Osteocyte (in vitro differentiated cells): ENCODE data around the gene COX20. TPM values are rescaled to one million over a fixed set of nuclear protein-coding genes. Genes with fewer than 3 reads are reported as not detected.
"Not testable (repeated sequence)": the region's sequence is repeated elsewhere in the genome, so short reads cannot be mapped to it uniquely, and the experiment has no call there.

Source experiments
- DNase-seq: peaks from one replicate; pipeline ENCODE4 v3.0.0; 2021; ENCODE audit warnings: mixed read lengths; ENCODE audit not compliant: unreplicated experiment; ENCODE audit errors: extremely low spot score
- H3K27ac Mint-ChIP-seq: one replicate; pipeline ENCODE4 v1.8.0; 2021; ENCODE audit warnings: mild to moderate bottlenecking, mixed read lengths; ENCODE audit not compliant: unreplicated experiment
- H3K27me3 Mint-ChIP-seq: one replicate; pipeline ENCODE4 v1.8.0; 2021; ENCODE audit warnings: mixed read lengths; ENCODE audit not compliant: unreplicated experiment
- H3K36me3 Mint-ChIP-seq: one replicate; pipeline ENCODE4 v1.8.0; 2021; ENCODE audit warnings: mixed read lengths; ENCODE audit not compliant: unreplicated experiment
- H3K4me1 Mint-ChIP-seq: one replicate; pipeline ENCODE4 v1.8.0; 2021; ENCODE audit warnings: mixed read lengths; ENCODE audit not compliant: unreplicated experiment
- H3K4me3 Mint-ChIP-seq: one replicate; pipeline ENCODE4 v1.8.0; 2021; ENCODE audit warnings: mild to moderate bottlenecking, moderate library complexity, mixed read lengths; ENCODE audit not compliant: unreplicated experiment
- H3K9me3 Mint-ChIP-seq: one replicate; pipeline ENCODE4 v1.8.0; 2021; ENCODE audit warnings: mixed read lengths; ENCODE audit not compliant: unreplicated experiment
- CTCF ChIP-seq: fragments of 200-600 bp; sonication (generic); IDR thresholded peaks from 2 replicates; pipeline ENCODE4 v1.5.0; 2021; ENCODE audit warnings: antibody characterized with exemption, mild to moderate bottlenecking, moderate library complexity
- total RNA-seq: library from RNA; stranded (reverse); gene quantifications from 2 replicates; pipeline ENCODE4 v1.2.1, GENCODE V29; 2021

COX20 gene
- total RNA-seq, 1 donor from 2014 or later = 27.4 TPM

- no peaks in the 10 kb centered on the region for H3K36me3 Mint-ChIP-seq
- TF ChIP-seq CTCF = no peak
- no peak overlapping the region for H3K4me3 Mint-ChIP-seq
- H3K4me1 Mint-ChIP-seq = no peaks in the 10 kb centered on the region
- no peaks in the 10 kb centered on the region for H3K27me3 Mint-ChIP-seq
- H3K9me3 Mint-ChIP-seq = no peaks in the 10 kb centered on the region
- DNase-seq = no peak
- H3K27ac Mint-ChIP-seq = no peak overlapping the region
Measured at GRCh38 chr1:244791061-244791460, 44.4 kb upstream of the COX20 start.

- no peaks in the 10 kb centered on the region for H3K27me3 Mint-ChIP-seq
- DNase-seq = no peak
- TF ChIP-seq CTCF = no peak
- H3K9me3 Mint-ChIP-seq = no peaks in the 10 kb centered on the region
- no peak overlapping the region for H3K27ac Mint-ChIP-seq
- H3K4me3 Mint-ChIP-seq = no peak overlapping the region
- no peaks in the 10 kb centered on the region for H3K36me3 Mint-ChIP-seq
- H3K4me1 Mint-ChIP-seq = no peaks in the 10 kb centered on the region
Measured at GRCh38 chr1:244792188-244792850, 43.1 kb upstream of the COX20 start.

GRCh38 chr1:244794071-244794470, 41.4 kb upstream of the COX20 start:
- Mint-ChIP-seq H3K27ac (no peak overlapping the region), H3K36me3 (no peaks in the 10 kb centered on the region), H3K4me3 (no peak overlapping the region), H3K4me1 (peaks cover 3% of the 10 kb centered on the region), H3K27me3 (no peaks in the 10 kb centered on the region), H3K9me3 (no peaks in the 10 kb centered on the region)
- no peak for DNase-seq
- no peak for TF ChIP-seq CTCF

GRCh38 chr1:244794516-244794915, 40.9 kb upstream of the COX20 start:
- H3K9me3 Mint-ChIP-seq, DNase-seq, H3K27ac Mint-ChIP-seq, H3K36me3 Mint-ChIP-seq, H3K4me1 Mint-ChIP-seq, H3K27me3 Mint-ChIP-seq, H3K4me3 Mint-ChIP-seq: not testable (repeated sequence)

- Mint-ChIP-seq H3K27me3 (no peaks in the 10 kb centered on the region), H3K4me3 (no peak overlapping the region), H3K9me3 (no peaks in the 10 kb centered on the region), H3K27ac (no peak overlapping the region), H3K36me3 (no peaks in the 10 kb centered on the region), H3K4me1 (peaks cover 3% of the 10 kb centered on the region)
- peak; percentile 87 for TF ChIP-seq CTCF
- no peak for DNase-seq
Measured at GRCh38 chr1:244796719-244797406, 38.6 kb upstream of the COX20 start.
